Kidney (tissue), 14 donors: ENCODE results near the gene PPFIA4. TPM values are rescaled to one million over a fixed set of nuclear protein-coding genes. Genes with fewer than 3 reads are reported as not detected.

Experiments used
- DNase-seq, 5 donors: peaks; one replicate each; pipeline ENCODE4 v3.0.0-alpha.2; 2013 to 2020
- FAIRE-seq: peaks from 2 replicates; lab custom pipeline; 2012; peaks lifted over from hg19 to GRCh38; lab: Jason Lieb, UNC
- H3K27ac ChIP-seq, 2 donors: one replicate each; pipeline ENCODE4 v1.7.0; 2013; ENCODE audit warnings: low read depth in 2 of 2, low read length in 2 of 2, inconsistent platforms in 1 of 2
- H3K27me3 ChIP-seq: one replicate; pipeline ENCODE4 v1.7.1; 2013; ENCODE audit warnings: low read length, inconsistent platforms; ENCODE audit not compliant: control insufficient read depth, insufficient read depth
- H3K36me3 ChIP-seq, 3 donors: one replicate each; pipeline versions ENCODE4 v1.7.0 to v1.7.1; 2013; ENCODE audit warnings: low read length in 3 of 3, control low read depth in 1 of 3, inconsistent platforms in 1 of 3; ENCODE audit not compliant: insufficient read depth in 3 of 3, control insufficient read depth in 2 of 3
- H3K4me1 ChIP-seq, 3 donors: one replicate each; pipeline versions ENCODE4 v1.7.0 to v1.7.1; 2013; ENCODE audit warnings: low read length in 3 of 3, inconsistent platforms in 1 of 3, low read depth in 1 of 3; ENCODE audit not compliant: control insufficient read depth in 2 of 3, insufficient read depth in 2 of 3
- H3K4me3 ChIP-seq, 3 donors: one replicate each; pipeline versions ENCODE4 v1.7.0 to v1.8.1; 2013; ENCODE audit warnings: low read length in 3 of 3, control low read depth in 1 of 3, inconsistent platforms in 1 of 3
- H3K9ac ChIP-seq, 3 donors: one replicate each; pipeline versions ENCODE4 v1.7.0 to v1.7.1; 2013; ENCODE audit warnings: low read length in 3 of 3, control low read depth in 1 of 3, inconsistent platforms in 1 of 3
- H3K9me3 ChIP-seq, 3 donors: one replicate each; pipeline versions ENCODE4 v1.7.0 to v1.7.1; 2013; ENCODE audit warnings: low read length in 3 of 3, control low read depth in 1 of 3, inconsistent platforms in 1 of 3; ENCODE audit not compliant: control insufficient read depth in 2 of 3, insufficient read depth in 1 of 3
- intact Hi-C: fragments of 100-400 bp; cut with DNase I; formaldehyde crosslinking; loops from one replicate; pipeline ENCODE4 v1.11.1; 2022
- polyA plus RNA-seq: library from polyadenylated mRNA; stranded (reverse); fragments of 350-450 nt; fragmentation: Illumina TruSeq; extraction: RNeasy Lipid Tissue Mini Kit (QIAGEN cat#74804); gene quantifications from one replicate; pipeline ENCODE4 v1.2.3, GENCODE V29; 2014; ENCODE audit warnings: low read depth, low replicate concordance; ENCODE audit not compliant: insufficient read depth
- total RNA-seq: library from RNA; stranded (reverse); fragmentation: NEBNext Ultra II Directional; extraction: Animal tissue kit (Norgen Biotek cat#: 25700); gene quantifications from one replicate; pipeline ENCODE4 v1.2.1, GENCODE V29; 2021
- TF ChIP-seq, protein P1 (sequence below): IDR thresholded peaks from 3 replicates; pipeline ENCODE4 v1.5.1; 2012; ENCODE audit warnings: mild to moderate bottlenecking, moderate library complexity, borderline replicate concordance; ENCODE audit not compliant: insufficient read depth; ENCODE audit errors: extremely low read depth
- donor health status: control.
- donor health status: control.
- donor health status: control.
- donor health status: control.
- donor health status: control.
- donor health status: DM: yes; HTN: yes; CAD: no.
- donor health status: Normal renal cell carcinoma (clear cell type).

Gene PPFIA4
- total and polyA plus RNA-seq, 2 donors from 2014 or later = 1.7 to 5.2 TPM

DNA sequence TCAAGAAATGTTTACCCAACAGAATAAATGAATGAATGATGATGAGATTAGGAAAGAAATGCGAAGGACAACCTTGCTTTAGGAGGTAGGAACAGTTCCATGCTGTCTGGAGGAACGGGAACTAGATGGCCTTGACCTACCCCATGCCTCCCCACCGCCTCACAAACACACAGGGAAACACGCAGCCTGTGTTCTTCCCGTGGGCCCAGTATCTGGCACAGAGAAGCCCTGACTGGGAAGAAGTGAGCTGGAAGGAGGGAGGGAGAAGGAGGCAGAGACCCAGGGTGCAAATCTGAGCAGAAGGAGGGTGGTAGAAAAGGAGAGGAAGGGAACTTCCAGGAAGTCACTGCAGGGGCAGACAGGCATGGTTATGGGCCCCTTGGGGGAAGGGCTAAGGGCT, 97.7 kb downstream of the PPFIA4 start:
- Histone ChIP-seq H3K36me3 (no peaks in the 10 kb centered on the region), H3K9ac (no peak overlapping the region), H3K27ac (no peak overlapping the region), H3K4me1 (peaks cover 3 to 22% (median 14%) of the 10 kb centered on the region in 3 donors), H3K4me3 (no peak overlapping the region), H3K9me3 (no peaks in the 10 kb centered on the region), H3K27me3 (no peaks in the 10 kb centered on the region)
- TF ChIP-seq, protein P1, sequence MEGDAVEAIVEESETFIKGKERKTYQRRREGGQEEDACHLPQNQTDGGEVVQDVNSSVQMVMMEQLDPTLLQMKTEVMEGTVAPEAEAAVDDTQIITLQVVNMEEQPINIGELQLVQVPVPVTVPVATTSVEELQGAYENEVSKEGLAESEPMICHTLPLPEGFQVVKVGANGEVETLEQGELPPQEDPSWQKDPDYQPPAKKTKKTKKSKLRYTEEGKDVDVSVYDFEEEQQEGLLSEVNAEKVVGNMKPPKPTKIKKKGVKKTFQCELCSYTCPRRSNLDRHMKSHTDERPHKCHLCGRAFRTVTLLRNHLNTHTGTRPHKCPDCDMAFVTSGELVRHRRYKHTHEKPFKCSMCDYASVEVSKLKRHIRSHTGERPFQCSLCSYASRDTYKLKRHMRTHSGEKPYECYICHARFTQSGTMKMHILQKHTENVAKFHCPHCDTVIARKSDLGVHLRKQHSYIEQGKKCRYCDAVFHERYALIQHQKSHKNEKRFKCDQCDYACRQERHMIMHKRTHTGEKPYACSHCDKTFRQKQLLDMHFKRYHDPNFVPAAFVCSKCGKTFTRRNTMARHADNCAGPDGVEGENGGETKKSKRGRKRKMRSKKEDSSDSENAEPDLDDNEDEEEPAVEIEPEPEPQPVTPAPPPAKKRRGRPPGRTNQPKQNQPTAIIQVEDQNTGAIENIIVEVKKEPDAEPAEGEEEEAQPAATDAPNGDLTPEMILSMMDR = no peak
- intact Hi-C loops = no loop called here
- DNase-seq (peak in 1 of 5 donors; percentile 3), FAIRE-seq (no peak)

DNA sequence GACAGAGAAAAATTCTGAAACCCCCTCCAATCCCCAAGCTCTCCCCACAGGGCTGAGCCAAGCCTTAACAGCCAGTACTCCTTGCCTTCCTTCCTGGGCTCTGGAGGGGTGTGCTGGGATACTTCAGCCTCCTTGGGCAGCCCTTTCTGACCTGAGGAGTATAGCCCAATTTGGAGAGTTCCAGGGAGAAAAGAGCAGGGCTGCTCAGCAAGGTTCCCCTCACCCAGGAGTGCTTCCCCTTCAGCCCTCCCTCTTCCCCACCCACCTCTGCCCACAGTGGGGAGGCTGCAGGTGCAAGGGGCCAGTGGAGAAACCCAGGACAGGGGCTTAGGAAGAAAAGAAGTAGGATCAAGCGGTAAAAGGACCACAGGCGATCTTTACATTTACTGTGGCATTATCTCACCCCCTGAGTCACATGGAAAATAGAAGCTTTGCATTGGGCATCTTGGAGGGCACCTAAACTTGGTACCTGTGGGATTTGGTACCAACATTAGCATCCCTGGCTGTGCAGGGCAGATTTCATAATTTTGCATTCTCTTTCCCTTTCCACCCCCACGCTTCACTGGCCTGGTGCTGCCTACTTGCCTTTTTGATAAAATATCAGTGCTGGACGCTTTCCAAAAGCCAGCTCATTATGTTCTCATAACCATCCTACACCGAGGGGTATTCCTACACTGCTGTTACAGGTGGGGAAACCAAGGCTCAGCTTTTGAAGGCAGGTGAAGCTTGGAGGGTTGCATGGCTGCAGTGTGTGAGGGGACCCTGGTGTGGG, 98.4 kb downstream of the PPFIA4 start:
- Histone ChIP-seq H3K27ac (no peak overlapping the region), H3K4me3 (no peak overlapping the region), H3K27me3 (no peaks in the 10 kb centered on the region), H3K36me3 (no peaks in the 10 kb centered on the region), H3K4me1 (peaks cover 3 to 23% (median 14%) of the 10 kb centered on the region in 3 donors), H3K9me3 (no peaks in the 10 kb centered on the region), H3K9ac (no peak overlapping the region)
- FAIRE-seq = no peak
- intact Hi-C loops = no loop called here
- DNase-seq = peak in 1 of 5 donors; percentile 5
- TF ChIP-seq, protein P1 = no peak

DNA sequence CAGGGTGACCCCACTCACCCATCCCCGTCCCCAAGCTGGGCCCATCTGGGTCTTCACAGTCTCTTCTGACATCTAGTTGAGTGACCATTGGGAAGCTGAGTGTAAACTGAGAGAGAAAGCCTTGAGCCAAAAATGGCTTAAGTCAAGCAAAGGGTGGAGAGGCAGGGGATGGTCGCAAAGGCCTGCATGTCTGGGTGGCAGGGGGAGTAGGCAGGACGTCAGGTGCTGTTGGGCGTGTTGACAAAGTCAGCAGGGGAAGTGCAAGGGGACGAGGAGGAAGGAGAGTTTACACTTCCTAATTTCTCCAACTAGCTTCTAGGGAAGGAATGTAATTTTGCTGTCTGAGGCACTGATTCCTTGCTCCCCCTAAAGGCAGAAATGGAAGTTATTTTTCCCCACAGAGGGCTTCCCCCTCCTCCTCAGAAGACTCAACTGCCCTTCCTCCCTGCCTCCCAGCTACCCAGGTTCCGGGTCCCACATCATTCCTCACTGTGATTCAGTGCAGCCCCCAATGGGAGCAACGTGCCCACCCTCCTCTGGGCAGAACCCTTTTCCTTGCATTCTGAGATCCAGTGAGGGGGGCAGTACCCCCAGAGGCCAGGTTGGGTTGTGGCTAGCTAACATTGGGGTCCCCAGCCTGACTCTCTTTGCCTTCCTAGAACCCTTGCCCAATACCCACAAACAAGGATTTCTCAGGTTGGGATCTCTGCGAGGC, 100.0 kb downstream of the PPFIA4 start:
- intact Hi-C loops = no loop called here
- H3K4me1 ChIP-seq = peaks cover 3 to 26% (median 14%) of the 10 kb centered on the region in 3 donors
- no peaks in the 10 kb centered on the region for H3K27me3 ChIP-seq
- DNase-seq = peak in 3 of 5 donors; percentile 18 to 73 (median 53)
- TF ChIP-seq, protein P1 = peak; percentile 40
- H3K27ac ChIP-seq = no peak overlapping the region
- H3K9me3 ChIP-seq = no peaks in the 10 kb centered on the region
- FAIRE-seq = no peak
- no peak overlapping the region for H3K4me3 ChIP-seq
- no peak overlapping the region for H3K9ac ChIP-seq
- H3K36me3 ChIP-seq = no peaks in the 10 kb centered on the region
